Activated naive CD4-positive, alpha-beta T cell treated with anti-CD3 and anti-CD28 coated beads, Interleukin-2, amount 10 ng/mL, durations not matched to agents 7 days and 5 days (primary cell): Measurements from ENCODE around the gene KRTAP29-1.

ENCODE experiments used
- CTCF ChIA-PET: fragments of 350-600 bp; sonication (Branson Sonifier 250); formaldehyde crosslinking; loops from one replicate; lab custom pipeline; 2021; ENCODE audit warnings: antibody characterized with exemption; lab: Charles Lee
- DNase-seq: peaks from one replicate; pipeline ENCODE4 v3.0.0-alpha.2; 2020
- H3K27ac Mint-ChIP-seq: one replicate; pipeline ENCODE4 v1.8.0; 2021; ENCODE audit warnings: mild to moderate bottlenecking, moderate library complexity, mixed read lengths
- H3K27me3 Mint-ChIP-seq: one replicate; pipeline ENCODE4 v1.8.0; 2021; ENCODE audit warnings: mild to moderate bottlenecking, mixed read lengths
- H3K36me3 Mint-ChIP-seq: one replicate; pipeline ENCODE4 v1.8.0; 2021; ENCODE audit warnings: mixed read lengths
- H3K4me1 Mint-ChIP-seq: one replicate; pipeline ENCODE4 v1.8.0; 2021; ENCODE audit warnings: mixed read lengths
- H3K4me3 Mint-ChIP-seq: one replicate; pipeline ENCODE4 v1.8.0; 2021; ENCODE audit warnings: mild to moderate bottlenecking, moderate library complexity, mixed read lengths
- H3K9me3 Mint-ChIP-seq: one replicate; pipeline ENCODE4 v1.8.0; 2021; ENCODE audit warnings: mixed read lengths

Gene KRTAP29-1

DNA sequence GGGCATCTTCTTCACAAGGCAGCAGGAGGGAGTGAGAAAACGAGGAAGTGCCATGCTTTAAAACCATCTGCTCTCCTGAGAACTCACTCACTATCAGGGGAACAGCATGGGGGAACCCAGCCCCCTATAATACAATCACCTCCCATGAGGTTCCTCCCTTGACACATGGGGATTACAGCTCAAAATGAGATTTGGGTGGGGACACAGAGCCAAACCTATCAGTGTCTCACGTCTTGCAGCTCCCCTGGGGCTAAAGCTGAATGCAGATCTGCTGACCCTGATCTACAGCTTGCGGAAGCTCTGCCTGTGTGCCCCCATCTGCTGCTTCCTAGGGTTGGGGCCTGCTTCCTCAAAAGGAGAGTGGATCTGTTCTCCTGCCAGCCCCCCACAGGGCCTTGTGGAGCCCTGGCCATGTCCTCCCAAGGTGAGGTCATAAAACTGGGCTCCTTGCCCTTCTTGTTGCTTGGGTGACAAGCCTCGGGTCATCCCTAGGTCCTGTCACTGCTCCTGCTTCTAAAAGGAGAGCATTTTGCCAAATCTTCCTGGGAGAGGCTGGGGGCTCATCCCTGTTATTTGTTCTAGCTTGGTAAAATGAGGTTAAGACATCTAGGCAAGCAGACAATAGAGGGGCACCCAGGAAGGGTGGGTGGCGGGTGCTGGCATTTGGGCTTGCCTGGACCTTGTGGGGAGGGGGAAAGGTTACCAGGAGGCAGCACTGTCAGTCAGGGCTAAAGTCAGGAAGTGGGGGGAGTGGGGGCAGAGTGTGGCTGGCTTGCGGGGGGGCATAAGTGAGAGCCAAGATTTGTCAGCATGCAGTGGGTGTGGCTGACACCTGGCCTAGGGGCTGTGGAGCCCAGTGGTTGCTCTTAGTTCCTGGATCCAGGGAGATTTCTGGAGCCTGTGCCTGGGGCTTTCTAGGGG lies 32.0 kb upstream of the KRTAP29-1 start:
- Mint-ChIP-seq H3K36me3 (no peaks in the 10 kb centered on the region), H3K27ac (no peak overlapping the region)
- CTCF ChIA-PET: no interaction called here

DNA sequence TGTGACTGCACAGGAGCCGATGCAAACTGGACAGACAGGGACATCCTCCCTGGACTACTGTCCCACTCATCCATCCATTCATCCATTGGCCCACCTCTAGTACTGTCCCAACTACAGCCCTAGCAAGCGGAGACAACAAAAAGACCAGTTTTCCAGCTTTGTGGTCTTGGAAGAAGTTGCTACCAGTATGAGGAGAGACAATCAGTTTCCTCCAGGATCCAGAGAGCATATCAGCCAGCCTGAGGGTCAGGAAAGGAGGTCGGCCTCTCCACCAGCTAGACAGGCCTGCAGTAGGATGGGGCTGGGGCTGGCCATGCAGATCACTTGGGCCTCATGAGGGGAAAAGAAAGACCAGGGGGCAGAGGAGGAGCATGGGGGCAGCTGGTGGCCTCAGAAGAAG lies 31.2 kb upstream of the KRTAP29-1 start:
- H3K4me1 Mint-ChIP-seq: peaks cover 34% of the 10 kb centered on the region
- DNase-seq: no peak
- no peaks in the 10 kb centered on the region for H3K9me3 Mint-ChIP-seq
- H3K27ac Mint-ChIP-seq: no peak overlapping the region
- H3K36me3 Mint-ChIP-seq: no peaks in the 10 kb centered on the region
- no peak overlapping the region for H3K4me3 Mint-ChIP-seq
- peaks cover 32% of the 10 kb centered on the region for H3K27me3 Mint-ChIP-seq
- CTCF ChIA-PET: interaction anchor here (1.0 kb wide), 1 partner anchor 10 kb away, joined by 3 read pairs; no protein-coding TSS in a partner anchor

More for the DNA sequence above, 32.0 kb upstream of the KRTAP29-1 start:
- Mint-ChIP-seq H3K4me3 (no peak overlapping the region), H3K4me1 (peaks cover 42% of the 10 kb centered on the region), H3K9me3 (no peaks in the 10 kb centered on the region), H3K27me3 (peaks cover 32% of the 10 kb centered on the region)
- DNase-seq: no peak

DNA sequence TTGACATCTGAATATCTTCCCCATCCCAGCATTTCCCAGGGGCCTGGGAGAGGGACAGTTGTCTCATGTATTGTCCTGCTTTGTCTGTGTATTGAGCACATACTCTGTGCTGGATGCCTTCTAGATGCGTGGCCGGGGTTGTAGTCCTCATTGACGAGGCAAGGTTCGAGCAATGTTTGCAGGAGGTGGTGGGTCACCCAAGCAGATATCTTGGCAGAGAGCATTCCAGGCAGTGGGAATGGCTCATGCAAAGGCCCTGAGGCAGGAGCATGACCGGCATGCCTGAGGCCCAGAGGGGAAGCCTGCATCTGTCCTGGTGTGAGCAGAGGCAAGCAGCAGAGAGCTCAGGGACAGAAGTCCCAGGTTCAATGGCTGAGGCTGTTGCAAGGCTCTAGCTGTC lies 30.4 kb upstream of the KRTAP29-1 start:
- peaks cover 32% of the 10 kb centered on the region for H3K27me3 Mint-ChIP-seq
- no peak overlapping the region for H3K4me3 Mint-ChIP-seq
- peaks cover 32% of the 10 kb centered on the region for H3K4me1 Mint-ChIP-seq
- no peaks in the 10 kb centered on the region for H3K9me3 Mint-ChIP-seq
- no peak for DNase-seq
- no peaks in the 10 kb centered on the region for H3K36me3 Mint-ChIP-seq
- CTCF ChIA-PET: interaction anchor here (1.0 kb wide), 1 partner anchor 9 kb away, joined by 3 read pairs; no protein-coding TSS in a partner anchor
- no peak overlapping the region for H3K27ac Mint-ChIP-seq

DNA sequence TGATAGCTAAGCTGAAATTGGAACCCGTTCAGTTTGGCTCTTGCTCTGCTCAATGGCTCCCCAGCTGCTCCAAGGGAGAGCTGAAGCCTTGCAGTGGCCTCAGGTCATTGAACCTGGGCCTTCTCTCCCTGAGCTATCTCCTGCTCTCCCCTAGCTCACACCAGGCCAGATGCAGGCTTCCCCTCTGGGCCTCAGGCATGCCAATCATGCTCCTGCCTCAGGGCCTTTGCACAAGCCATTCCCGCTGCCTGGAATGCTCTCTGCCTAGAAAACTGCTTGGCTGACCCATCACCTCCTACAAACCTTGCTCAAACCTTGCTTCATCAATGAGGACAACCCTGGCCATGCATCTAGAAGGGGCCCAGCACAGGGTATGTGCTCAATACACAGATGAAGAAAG lies 29.6 kb upstream of the KRTAP29-1 start:
- Mint-ChIP-seq H3K36me3 (no peaks in the 10 kb centered on the region), H3K27ac (no peak overlapping the region), H3K9me3 (no peaks in the 10 kb centered on the region)

DNA sequence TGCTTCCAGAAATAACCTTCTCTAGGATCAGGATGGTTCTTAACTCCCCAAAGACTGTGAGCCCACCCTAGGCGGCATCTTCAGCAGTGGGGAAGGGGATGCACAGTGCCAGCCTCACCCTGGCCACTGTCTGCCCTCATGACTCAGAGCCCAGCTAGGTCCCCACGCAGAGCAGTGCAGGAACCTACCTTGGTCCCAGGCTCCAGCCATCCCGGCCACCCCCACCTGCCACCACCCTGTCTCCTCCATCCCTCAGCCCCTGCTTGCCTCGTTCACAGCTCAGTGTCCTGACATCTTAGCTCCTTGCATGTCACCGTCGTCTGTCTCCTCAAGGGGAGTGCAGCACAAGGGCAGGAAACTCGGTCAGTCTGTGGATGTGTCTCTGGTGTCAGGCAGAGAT lies 29.0 kb upstream of the KRTAP29-1 start:
- peaks cover 36% of the 10 kb centered on the region for H3K4me1 Mint-ChIP-seq
- no peaks in the 10 kb centered on the region for H3K36me3 Mint-ChIP-seq
- H3K4me3 Mint-ChIP-seq: no peak overlapping the region
- no peak for DNase-seq
- peaks cover 32% of the 10 kb centered on the region for H3K27me3 Mint-ChIP-seq
- no peaks in the 10 kb centered on the region for H3K9me3 Mint-ChIP-seq
- H3K27ac Mint-ChIP-seq: no peak overlapping the region
- CTCF ChIA-PET: interaction anchor here (1.2 kb wide), 1 partner anchor 9 kb away, joined by 5 read pairs; no protein-coding TSS in a partner anchor

More for the DNA sequence above, 29.6 kb upstream of the KRTAP29-1 start:
- DNase-seq: no peak
- Mint-ChIP-seq H3K4me3 (no peak overlapping the region), H3K4me1 (peaks cover 30% of the 10 kb centered on the region), H3K27me3 (peaks cover 32% of the 10 kb centered on the region)
- CTCF ChIA-PET: no interaction called here

DNA sequence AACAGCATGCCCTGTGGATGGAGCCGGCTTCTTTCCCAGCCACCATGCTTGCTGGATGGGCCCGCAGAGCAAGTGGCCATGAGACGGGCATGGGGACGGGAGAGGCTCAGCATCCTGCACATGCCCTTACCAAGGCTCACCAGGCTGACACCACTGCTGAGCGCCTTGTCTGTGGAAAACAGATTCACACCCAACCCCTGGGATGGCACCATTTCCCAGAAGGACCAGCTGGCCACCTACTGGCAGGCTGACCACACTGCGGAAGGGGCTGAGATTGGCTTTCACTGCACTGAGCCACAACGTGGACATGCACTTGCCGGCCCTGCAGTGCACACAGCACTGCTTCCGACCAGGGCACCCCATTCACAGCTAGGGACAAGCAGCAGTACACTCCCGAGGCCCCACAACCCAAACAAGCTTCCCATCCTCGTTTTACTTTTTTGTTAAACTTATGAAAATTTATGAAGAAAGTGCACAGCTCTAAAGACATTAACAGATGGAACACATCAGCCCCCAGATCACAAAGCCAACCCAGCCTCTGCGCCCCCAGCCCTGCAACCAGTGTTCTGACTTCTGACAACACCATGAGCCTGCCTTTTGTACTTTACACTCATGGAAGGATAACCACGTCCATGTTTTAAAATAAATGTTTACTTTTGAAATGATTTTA lies 26.8 kb upstream of the KRTAP29-1 start:
- CTCF ChIA-PET: interaction anchor here (0.9 to 1.4 kb wide), 2 partner anchors 19 to 419 kb away, joined by 3 to 4 read pairs; no protein-coding TSS in a partner anchor
- Mint-ChIP-seq H3K9me3 (no peaks in the 10 kb centered on the region), H3K4me3 (no peak overlapping the region), H3K36me3 (no peaks in the 10 kb centered on the region), H3K27ac (no peak overlapping the region), H3K27me3 (peaks cover 14% of the 10 kb centered on the region), H3K4me1 (peaks cover 35% of the 10 kb centered on the region)
- peak; percentile 37 for DNase-seq

DNA sequence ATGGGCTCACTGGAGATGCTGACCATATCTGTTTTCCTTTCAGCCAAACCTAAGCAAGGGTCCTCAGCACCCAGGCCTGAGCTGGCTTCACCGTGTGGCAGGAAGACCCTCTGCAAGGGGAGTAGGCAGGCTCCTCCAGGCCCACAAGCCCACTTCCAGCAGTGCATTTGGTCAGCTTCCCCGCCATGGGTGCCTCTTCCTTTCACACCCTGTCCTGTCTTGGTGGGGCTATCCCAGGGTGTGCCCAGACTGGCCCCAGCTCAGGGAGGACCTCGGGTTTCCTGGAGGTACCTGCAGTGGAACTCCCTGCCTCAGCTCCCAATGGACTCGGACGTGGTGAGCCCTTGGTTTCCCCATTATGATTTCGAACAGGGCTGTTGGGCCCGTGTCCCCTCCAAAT lies 25.6 kb upstream of the KRTAP29-1 start:
- no peak overlapping the region for H3K27ac Mint-ChIP-seq

DNA sequence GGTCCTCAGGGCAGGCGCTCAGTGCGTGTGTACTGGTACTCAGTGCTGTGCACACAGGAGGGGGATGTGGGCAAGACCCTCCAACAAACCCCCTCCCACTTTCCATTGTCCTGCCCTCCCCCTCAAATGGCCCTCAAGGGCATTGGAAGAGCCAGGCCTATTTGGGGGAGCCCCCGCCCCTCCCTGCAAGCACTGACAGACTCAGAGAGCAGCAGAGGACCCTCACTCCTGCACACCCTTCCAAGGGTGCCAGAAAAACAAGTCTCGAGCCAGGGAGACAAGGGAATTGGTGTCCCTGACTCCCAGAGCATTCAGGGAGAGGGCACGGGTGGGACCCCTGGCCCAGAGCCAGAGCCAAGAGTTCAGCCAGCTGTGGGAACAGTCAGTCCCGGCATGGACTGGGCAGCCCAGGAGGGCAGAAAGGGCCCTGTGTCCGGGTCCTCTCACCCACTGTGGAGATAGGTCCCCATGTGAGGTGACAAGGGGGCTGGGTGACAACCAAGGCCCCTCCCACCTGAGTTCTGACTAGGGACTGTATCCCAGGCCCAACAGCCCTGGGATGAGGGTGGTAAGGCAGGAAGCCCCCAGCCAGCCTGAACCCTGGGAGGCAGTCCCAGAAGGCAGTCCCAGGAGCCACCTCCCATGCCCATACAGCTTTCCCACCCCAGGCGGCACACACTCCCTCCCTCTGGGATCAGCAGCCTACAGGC lies 24.9 kb upstream of the KRTAP29-1 start:
- Mint-ChIP-seq H3K27me3 (peaks cover 9% of the 10 kb centered on the region), H3K9me3 (no peaks in the 10 kb centered on the region), H3K27ac (peak overlapping the region; percentile 64), H3K36me3 (no peaks in the 10 kb centered on the region), H3K4me3 (no peak overlapping the region), H3K4me1 (peaks cover 34% of the 10 kb centered on the region)
- CTCF ChIA-PET: interaction anchor here (1.4 kb wide), 1 partner anchor 417 kb away, joined by 3 read pairs; no protein-coding TSS in a partner anchor
- DNase-seq: no peak

More for the DNA sequence above, 25.6 kb upstream of the KRTAP29-1 start:
- H3K4me1 Mint-ChIP-seq: peaks cover 32% of the 10 kb centered on the region
- CTCF ChIA-PET: interaction anchor here (1.4 kb wide), 1 partner anchor 418 kb away, joined by 3 read pairs; no protein-coding TSS in a partner anchor
- H3K9me3 Mint-ChIP-seq: no peaks in the 10 kb centered on the region
- no peak for DNase-seq
- no peaks in the 10 kb centered on the region for H3K36me3 Mint-ChIP-seq
- peaks cover 9% of the 10 kb centered on the region for H3K27me3 Mint-ChIP-seq
- H3K4me3 Mint-ChIP-seq: no peak overlapping the region

DNA sequence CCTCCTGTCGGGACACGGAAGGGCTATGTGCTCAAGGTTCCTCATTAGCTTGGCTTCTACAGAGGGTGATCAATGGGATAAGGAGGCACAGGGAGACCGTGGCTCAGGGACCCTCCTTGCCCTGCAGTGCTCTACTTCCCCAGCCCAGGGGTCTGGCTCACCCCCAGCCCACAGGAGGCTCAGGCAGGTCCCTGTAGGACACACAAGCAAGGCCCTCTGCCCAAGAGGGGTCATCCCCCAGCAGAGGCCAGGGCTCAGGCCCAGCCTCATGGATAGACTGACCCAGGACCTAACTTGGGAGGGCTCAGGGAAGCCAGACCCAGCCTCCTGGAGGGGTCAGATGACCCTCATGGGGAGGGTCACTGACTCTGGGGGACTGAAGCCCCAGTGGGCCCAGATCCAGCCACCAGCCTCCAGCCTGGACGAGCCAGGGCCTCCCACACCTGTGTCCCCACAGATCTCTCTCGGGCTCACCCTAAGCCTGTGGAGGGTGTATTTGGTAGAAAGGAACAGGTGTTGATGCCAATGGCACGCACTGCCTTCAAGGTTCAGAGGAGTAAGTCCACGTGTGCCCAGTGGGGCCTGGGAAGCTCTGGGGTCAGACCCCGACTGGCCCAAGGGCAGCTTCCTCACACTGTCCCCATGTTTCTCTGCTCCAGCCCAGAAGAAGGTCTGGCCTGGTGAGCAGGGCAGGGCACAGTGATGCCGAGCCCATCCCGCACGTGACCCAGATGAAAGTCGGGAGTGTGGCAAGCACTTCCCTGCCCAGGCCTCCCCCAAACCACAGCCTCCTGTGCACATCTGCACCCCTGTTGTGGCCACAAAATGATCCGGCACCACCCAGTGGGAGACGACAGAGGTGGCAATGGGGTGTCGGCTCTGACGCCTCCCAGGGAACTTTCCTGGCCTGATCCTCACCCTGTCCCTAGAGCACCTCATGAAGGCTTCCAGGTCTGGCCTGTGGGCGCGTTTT lies 23.8 kb upstream of the KRTAP29-1 start:
- peaks cover 36% of the 10 kb centered on the region for H3K4me1 Mint-ChIP-seq
- no peaks in the 10 kb centered on the region for H3K36me3 Mint-ChIP-seq
- peak overlapping the region; percentile 64 for H3K27ac Mint-ChIP-seq
- DNase-seq: peak; percentile 60
- H3K4me3 Mint-ChIP-seq: no peak overlapping the region
- CTCF ChIA-PET: no interaction called here
- H3K27me3 Mint-ChIP-seq: peaks cover 5% of the 10 kb centered on the region
- no peaks in the 10 kb centered on the region for H3K9me3 Mint-ChIP-seq

DNA sequence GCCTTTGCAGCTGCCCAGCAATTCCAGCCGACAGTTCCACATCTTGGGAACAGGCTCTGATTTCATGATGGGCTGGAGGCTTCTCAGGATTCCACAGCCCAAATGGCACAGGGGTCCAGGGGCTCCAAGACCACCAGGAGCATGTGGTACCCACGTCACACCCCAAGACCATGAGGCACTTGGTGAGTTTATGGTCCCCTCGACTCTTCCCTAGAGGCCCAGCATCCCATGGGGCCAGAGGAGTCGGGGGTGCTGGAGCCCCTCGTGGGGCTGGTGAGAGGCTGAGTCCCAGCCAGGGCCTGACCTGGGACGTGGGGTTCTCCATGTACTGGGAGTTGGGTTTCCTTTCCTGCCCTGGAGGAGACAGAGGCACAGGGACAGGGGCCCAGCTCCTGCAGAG lies 23.0 kb upstream of the KRTAP29-1 start:
- H3K9me3 Mint-ChIP-seq: no peaks in the 10 kb centered on the region
- CTCF ChIA-PET: no interaction called here
- peaks cover 36% of the 10 kb centered on the region for H3K4me1 Mint-ChIP-seq
- no peak overlapping the region for H3K4me3 Mint-ChIP-seq
- no peaks in the 10 kb centered on the region for H3K36me3 Mint-ChIP-seq
- DNase-seq: no peak
- no peaks in the 10 kb centered on the region for H3K27me3 Mint-ChIP-seq
- no peak overlapping the region for H3K27ac Mint-ChIP-seq

DNA sequence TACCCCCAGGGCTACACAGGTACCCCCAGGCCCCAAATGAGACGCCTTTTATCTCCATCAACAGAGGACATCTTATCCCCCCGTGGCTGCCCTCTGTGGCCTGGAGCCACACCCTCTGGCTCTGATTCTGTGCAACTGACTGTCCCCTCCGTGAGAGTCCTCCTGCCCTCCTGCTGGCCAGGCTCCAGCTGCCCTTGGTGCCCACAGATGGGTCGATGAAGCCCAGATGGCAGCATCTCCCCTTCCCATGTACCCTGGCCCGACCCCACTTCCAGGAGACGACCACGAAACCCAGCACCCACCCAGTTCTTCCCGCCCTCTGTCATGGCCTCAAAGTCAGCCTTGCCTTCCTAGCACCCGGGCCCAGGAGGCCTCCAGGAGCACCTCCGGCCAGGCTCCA lies 22.5 kb upstream of the KRTAP29-1 start:
- Mint-ChIP-seq H3K27me3 (no peaks in the 10 kb centered on the region), H3K4me1 (peaks cover 36% of the 10 kb centered on the region), H3K36me3 (no peaks in the 10 kb centered on the region), H3K27ac (no peak overlapping the region), H3K4me3 (no peak overlapping the region), H3K9me3 (no peaks in the 10 kb centered on the region)
- no peak for DNase-seq
- CTCF ChIA-PET: no interaction called here

DNA sequence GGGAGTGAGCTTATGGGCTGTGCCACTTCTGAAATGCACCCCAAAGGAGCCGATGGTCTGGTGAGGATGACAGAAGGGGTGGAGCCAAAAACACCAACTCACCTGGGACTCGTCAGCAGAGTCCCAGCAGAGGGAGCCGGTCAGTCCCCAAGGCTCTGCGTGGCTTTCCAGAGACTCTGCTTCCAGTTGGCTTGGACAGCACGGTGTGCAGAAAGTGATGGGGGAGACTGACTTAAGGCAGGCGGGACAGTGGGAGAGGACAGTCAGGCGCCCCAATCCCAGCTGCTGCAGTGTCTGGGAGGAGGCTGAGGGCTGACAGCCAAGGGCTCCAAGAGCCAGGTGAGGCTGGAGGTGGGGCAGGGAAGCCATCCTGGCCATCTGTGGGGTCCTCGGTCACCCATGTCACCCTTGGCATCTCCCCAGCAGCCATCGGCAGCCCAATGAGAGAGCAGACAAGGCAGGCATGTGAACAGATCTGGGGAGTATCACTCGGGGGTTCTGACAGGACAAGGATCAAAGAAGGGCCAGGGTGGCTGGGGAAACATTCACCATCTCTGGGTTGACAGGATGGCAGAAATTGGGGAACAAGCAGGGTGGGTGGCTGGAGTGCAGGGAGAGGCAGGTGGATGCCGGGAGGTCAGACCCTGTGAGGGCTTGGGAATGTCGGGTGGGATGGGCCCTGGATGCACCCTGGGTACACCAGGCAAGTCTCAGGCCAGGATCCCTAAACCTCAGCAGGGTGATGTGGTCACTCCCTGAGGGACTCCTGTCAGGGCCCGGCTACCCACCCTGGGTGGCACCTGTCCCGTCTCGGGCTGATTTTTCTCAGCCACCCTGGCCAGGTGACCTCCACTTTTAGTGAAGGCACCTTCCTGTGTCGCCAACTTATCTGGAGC lies 21.8 kb upstream of the KRTAP29-1 start:
- H3K9me3 Mint-ChIP-seq: peaks cover 7% of the 10 kb centered on the region
- no peaks in the 10 kb centered on the region for H3K36me3 Mint-ChIP-seq
- H3K27ac Mint-ChIP-seq: peak overlapping the region; percentile 25
- H3K4me1 Mint-ChIP-seq: peaks cover 36% of the 10 kb centered on the region
- DNase-seq: no peak
- H3K4me3 Mint-ChIP-seq: no peak overlapping the region
- H3K27me3 Mint-ChIP-seq: no peaks in the 10 kb centered on the region
- CTCF ChIA-PET: interaction anchor here (0.6 to 1.8 kb wide), 2 partner anchors 9 to 171 kb away, joined by 3 to 5 read pairs; no protein-coding TSS in a partner anchor
